Fibroblast of lung (primary cell): ENCODE measurements around the gene TENM3. TPM values are rescaled to one million over a fixed set of nuclear protein-coding genes. Genes with fewer than 3 reads are reported as not detected.

Experiments
- DNase-seq, 2 donors: peaks; one replicate each; pipeline versions ENCODE4 v3.0.0 to v3.0.0-alpha.2; 2010; ENCODE audit warnings: low read depth in 2 of 2
- H2AFZ ChIP-seq: 2 replicates; pipeline ENCODE4 v1.5.1; 2012; ENCODE audit warnings: low read length, control low read depth, inconsistent platforms
- H3K27ac ChIP-seq: 2 replicates; pipeline ENCODE4 v1.5.1; 2011; ENCODE audit warnings: low read length, control low read depth; ENCODE audit not compliant: insufficient read depth
- H3K27me3 ChIP-seq: 2 replicates; pipeline ENCODE4 v1.5.1; 2011; ENCODE audit warnings: mild to moderate bottlenecking, low read length; ENCODE audit not compliant: control insufficient read depth, insufficient read depth
- H3K36me3 ChIP-seq: 2 replicates; pipeline ENCODE4 v1.5.1; 2011; ENCODE audit warnings: low read length; ENCODE audit not compliant: control insufficient read depth, insufficient read depth
- H3K4me1 ChIP-seq: 2 replicates; pipeline ENCODE4 v1.5.1; 2011; ENCODE audit warnings: low read length; ENCODE audit not compliant: control insufficient read depth, insufficient read depth; ENCODE audit errors: extremely low read depth
- H3K4me2 ChIP-seq: 2 replicates; pipeline ENCODE4 v1.5.1; 2011; ENCODE audit warnings: low read length, control low read depth; ENCODE audit not compliant: insufficient read depth; ENCODE audit errors: extremely low read depth
- H3K4me3 ChIP-seq, 4 experiments: fragments of 200-600 bp in 1 of 4; sonication (generic) in 1 of 4; replicated peaks in 1 of 4; 2 replicates each; pipeline ENCODE4 v1.5.1; 2011 to 2016; ENCODE audit warnings: low read length in 4 of 4, low read depth in 3 of 4, mild to moderate bottlenecking in 3 of 4, control low read depth in 2 of 4, inconsistent platforms in 1 of 4, mixed read lengths in 1 of 4; ENCODE audit not compliant: insufficient read depth in 1 of 4; ENCODE audit errors: control extremely low read depth in 1 of 4
- H3K79me2 ChIP-seq: 2 replicates; pipeline ENCODE4 v1.5.1; 2012; ENCODE audit warnings: mild to moderate bottlenecking, low read length, inconsistent platforms; ENCODE audit not compliant: control insufficient read depth, insufficient read depth
- H3K9ac ChIP-seq: 2 replicates; pipeline ENCODE4 v1.5.1; 2011; ENCODE audit warnings: mild to moderate bottlenecking, low read length, control low read depth; ENCODE audit not compliant: insufficient read depth
- H3K9me3 ChIP-seq: 2 replicates; pipeline ENCODE4 v1.5.1; 2012; ENCODE audit warnings: low read depth, low read length; ENCODE audit not compliant: control insufficient read depth, insufficient read depth
- H4K20me1 ChIP-seq: 2 replicates; pipeline ENCODE4 v1.5.1; 2011; ENCODE audit warnings: low read length; ENCODE audit not compliant: control insufficient read depth, insufficient read depth; ENCODE audit errors: extremely low read depth
- EZH2 ChIP-seq: IDR thresholded peaks from 2 replicates; pipeline ENCODE4 v1.5.1; 2012; ENCODE audit warnings: low read length, control low read depth, mild to moderate bottlenecking; ENCODE audit errors: missing control alignments
- polyA plus RNA-seq, 2 donors: library from polyadenylated mRNA; depleted of rRNA in 1 of 2; stranded (reverse) in 1 of 2; unstranded in 1 of 2; fragments of >200 nt; gene quantifications; 2 replicates each; pipeline ENCODE4 v1.2.1, GENCODE V29; 2011 to 2012; ENCODE audit warnings: missing spikeins in 1 of 2
- total RNA-seq: library from RNA; depleted of rRNA; stranded (reverse); fragments of >200 nt; gene quantifications from 2 replicates; pipeline ENCODE4 v1.2.1, GENCODE V29; 2014
- TF ChIP-seq, protein P1 (sequence below), 2 donors: IDR thresholded peaks in 1 of 2; conservative IDR thresholded peaks in 1 of 2; 1 replicate in 1 of 2; 2 replicates in 1 of 2; pipeline ENCODE4 v1.5.1; 2011 to 2012; ENCODE audit warnings: low read length in 2 of 2, control low read depth in 1 of 2, inconsistent platforms in 1 of 2, low read depth in 1 of 2, mild to moderate bottlenecking in 1 of 2

Gene TENM3
- total and polyA plus RNA-seq, 2 donors (not counting 1 experiment from before 2014, with no cell fraction given): 2.7 to 3.6 TPM

DNA sequence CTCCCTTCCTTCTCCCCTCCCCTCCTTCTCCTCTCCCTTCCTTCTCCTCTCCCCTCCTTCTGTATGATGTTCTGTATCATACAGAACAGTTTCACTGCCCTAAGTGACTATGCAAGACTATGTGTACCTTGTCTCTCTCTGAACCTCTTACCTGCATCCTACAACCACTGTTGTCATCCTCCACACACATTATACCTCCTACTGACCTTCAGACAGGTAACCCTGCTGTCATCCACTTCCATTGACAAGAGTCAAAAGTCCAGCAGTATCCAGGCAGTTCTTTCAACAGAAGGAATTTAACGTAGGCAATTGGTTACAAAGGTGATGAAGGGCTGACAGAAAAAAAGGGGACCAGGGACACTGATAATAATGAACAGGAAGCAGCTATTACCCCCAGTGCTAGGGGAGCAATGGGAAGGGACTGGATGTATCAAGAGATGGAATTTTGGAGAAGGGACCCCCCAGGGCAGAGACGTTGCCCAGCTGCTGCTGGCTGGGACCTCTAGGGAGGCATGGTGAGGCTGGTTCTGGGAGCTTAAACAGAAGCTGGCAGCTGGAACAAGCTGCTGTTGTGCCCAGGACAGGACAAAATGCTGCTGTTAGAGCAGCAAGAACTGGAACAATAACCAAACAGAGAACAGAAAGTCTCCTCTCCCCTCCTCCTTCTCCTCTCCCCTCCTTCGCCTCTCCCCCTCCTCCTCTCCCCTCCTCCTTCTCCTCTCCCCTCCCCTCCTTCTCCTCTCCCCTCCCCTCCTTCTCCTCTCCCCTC, 589.3 kb downstream of the TENM3 start:
- no peaks in the 10 kb centered on the region for H3K9me3 ChIP-seq
- H3K4me2 ChIP-seq: no peak overlapping the region
- no peaks in the 10 kb centered on the region for H4K20me1 ChIP-seq
- H2AFZ ChIP-seq: no peak overlapping the region
- H3K36me3 ChIP-seq: no peaks in the 10 kb centered on the region
- no peaks in the 10 kb centered on the region for H3K27me3 ChIP-seq
- H3K4me3 ChIP-seq: no peak overlapping the region
- no peak for DNase-seq
- TF ChIP-seq EZH2: no peak
- TF ChIP-seq, protein P1, sequence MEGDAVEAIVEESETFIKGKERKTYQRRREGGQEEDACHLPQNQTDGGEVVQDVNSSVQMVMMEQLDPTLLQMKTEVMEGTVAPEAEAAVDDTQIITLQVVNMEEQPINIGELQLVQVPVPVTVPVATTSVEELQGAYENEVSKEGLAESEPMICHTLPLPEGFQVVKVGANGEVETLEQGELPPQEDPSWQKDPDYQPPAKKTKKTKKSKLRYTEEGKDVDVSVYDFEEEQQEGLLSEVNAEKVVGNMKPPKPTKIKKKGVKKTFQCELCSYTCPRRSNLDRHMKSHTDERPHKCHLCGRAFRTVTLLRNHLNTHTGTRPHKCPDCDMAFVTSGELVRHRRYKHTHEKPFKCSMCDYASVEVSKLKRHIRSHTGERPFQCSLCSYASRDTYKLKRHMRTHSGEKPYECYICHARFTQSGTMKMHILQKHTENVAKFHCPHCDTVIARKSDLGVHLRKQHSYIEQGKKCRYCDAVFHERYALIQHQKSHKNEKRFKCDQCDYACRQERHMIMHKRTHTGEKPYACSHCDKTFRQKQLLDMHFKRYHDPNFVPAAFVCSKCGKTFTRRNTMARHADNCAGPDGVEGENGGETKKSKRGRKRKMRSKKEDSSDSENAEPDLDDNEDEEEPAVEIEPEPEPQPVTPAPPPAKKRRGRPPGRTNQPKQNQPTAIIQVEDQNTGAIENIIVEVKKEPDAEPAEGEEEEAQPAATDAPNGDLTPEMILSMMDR (conservative IDR thresholded peaks at IDR 0.05 in 1 of 2, IDR thresholded peaks at IDR 0.05 in 1 of 2; ENCODE audit: low read depth in 1 of 2, low read length in 2 of 2): no peak
- H3K79me2 ChIP-seq: no peaks in the 10 kb centered on the region
- no peak overlapping the region for H3K27ac ChIP-seq
- H3K9ac ChIP-seq: no peak overlapping the region
- H3K4me1 ChIP-seq: no peaks in the 10 kb centered on the region

DNA sequence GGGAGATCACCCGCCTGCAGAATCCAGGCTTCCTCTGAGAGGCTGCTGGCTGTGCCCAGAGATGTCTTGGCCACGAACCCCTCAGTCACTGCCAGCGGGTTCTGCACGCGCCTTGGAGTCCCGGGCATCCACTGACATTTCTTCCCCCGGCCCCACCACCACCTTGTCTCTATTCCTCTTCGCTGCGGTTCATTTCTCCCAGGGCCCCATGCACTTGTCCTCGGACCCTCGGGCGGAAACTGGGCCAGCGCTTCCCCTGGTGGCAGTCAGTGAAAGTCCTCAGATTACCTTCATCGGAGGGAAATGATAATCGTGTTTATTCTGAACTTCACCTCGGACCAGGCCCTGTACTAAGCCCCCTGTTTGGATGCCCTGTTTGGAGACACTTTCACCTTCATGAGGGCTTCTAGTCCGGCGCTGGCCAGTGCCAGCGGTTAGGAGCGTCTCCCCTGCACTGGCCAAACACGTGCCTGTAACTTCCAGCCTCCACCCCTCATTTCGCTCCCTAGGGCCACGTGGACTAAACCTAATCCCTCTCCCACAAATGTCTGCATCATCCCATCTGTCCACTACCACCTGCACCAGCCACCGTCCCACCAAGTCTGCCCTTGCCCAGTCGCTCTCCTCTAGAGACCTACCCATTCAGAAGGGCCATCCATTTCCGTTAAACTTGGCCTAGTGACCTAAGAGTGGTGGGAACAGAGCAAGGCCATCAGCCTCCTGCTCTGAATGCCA, 592.0 kb downstream of the TENM3 start:
- Histone ChIP-seq H3K9ac (no peak overlapping the region), H3K4me3 (no peak overlapping the region), H3K27me3 (no peaks in the 10 kb centered on the region), H3K4me1 (no peaks in the 10 kb centered on the region), H3K36me3 (no peaks in the 10 kb centered on the region), H2AFZ (no peak overlapping the region), H3K4me2 (no peak overlapping the region), H4K20me1 (no peaks in the 10 kb centered on the region), H3K79me2 (no peaks in the 10 kb centered on the region), H3K27ac (no peak overlapping the region), H3K9me3 (no peaks in the 10 kb centered on the region)
- DNase-seq: no peak
- no peak for TF ChIP-seq EZH2
- TF ChIP-seq, protein P1 (conservative IDR thresholded peaks at IDR 0.05 in 1 of 2, IDR thresholded peaks at IDR 0.05 in 1 of 2; ENCODE audit: low read depth in 1 of 2, low read length in 2 of 2): no peak

DNA sequence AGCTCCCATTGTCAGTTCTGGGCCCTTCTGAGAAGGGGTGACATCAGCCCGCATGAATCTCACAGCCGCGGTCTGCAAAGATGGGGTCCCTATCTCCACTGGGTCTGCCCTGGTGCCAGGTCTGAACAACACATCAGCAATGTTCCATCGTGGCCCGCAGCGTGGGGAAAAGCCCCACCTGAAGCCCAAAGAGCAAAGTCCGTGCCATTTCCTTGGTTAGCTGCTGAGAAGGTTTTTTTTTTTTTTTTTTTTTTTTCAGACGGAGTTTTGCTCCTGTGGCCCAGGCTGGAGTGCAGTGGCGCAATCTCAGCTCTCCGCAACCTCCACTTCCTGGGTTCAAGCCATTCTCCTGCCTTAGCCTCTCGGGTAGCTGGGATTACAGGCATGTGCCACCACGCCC, 594.6 kb downstream of the TENM3 start:
- TF ChIP-seq EZH2: no peak
- TF ChIP-seq, protein P1 (conservative IDR thresholded peaks at IDR 0.05 in 1 of 2, IDR thresholded peaks at IDR 0.05 in 1 of 2; ENCODE audit: low read depth in 1 of 2, low read length in 2 of 2): no peak
- DNase-seq: no peak
- no peak overlapping the region for H2AFZ ChIP-seq

More for the DNA sequence above, 594.6 kb downstream of the TENM3 start:
- Histone ChIP-seq H3K9me3 (no peaks in the 10 kb centered on the region), H3K36me3 (no peaks in the 10 kb centered on the region), H3K27ac (no peak overlapping the region), H3K4me3 (no peak overlapping the region), H3K27me3 (no peaks in the 10 kb centered on the region), H3K4me2 (no peak overlapping the region), H3K9ac (no peak overlapping the region), H3K4me1 (no peaks in the 10 kb centered on the region), H3K79me2 (no peaks in the 10 kb centered on the region), H4K20me1 (no peaks in the 10 kb centered on the region)
